Panc1 (cell line): Measurements from ENCODE around the gene SAMM50. TPM values are rescaled to one million over a fixed set of nuclear protein-coding genes. Genes with fewer than 3 reads are reported as not detected.

Experiments used
- ATAC-seq: fragments of 200-7000 bp; cut with Tn5 transposase; 2 replicates; pipeline ENCODE4 v1.9.1; 2020; ENCODE audit warnings: mild to moderate bottlenecking, moderate library complexity
- BruUV-seq: library from RNA; stranded (reverse); fragments of 400-500 nt; replicated peaks from 2 replicates; lab custom pipeline; 2021; lab: Mats Ljungman, UMichigan
- CTCF ChIA-PET: fragments of 300-600 bp; sonication (Branson Sonifier 250); formaldehyde crosslinking; loops from one replicate; lab custom pipeline; 2022; ENCODE audit warnings: antibody characterized with exemption; lab: Charles Lee
- POLR2A ChIA-PET: fragments of 300-600 bp; sonication (Branson Sonifier 250); formaldehyde crosslinking; loops from one replicate; lab custom pipeline; 2022; ENCODE audit warnings: antibody characterized with exemption; lab: Charles Lee
- DNase-seq: peaks from one replicate; pipeline ENCODE4 v3.0.0-alpha.2; 2010; ENCODE audit warnings: low read depth, low spot score
- H3K27ac ChIP-seq: 2 replicates; pipeline ENCODE4 v1.5.1; 2011; ENCODE audit warnings: mild to moderate bottlenecking, low read length, inconsistent platforms
- H3K27me3 ChIP-seq: fragments of 200-500 bp; sonication (Bioruptor generic); 2 replicates; pipeline ENCODE4 v1.6.0; 2014; ENCODE audit warnings: low read length, inconsistent platforms; ENCODE audit not compliant: control insufficient read depth, insufficient read depth
- H3K36me3 ChIP-seq: fragments of 200-500 bp; sonication (Bioruptor generic); 2 replicates; pipeline ENCODE4 v1.5.1; 2014; ENCODE audit warnings: inconsistent platforms, mild to moderate bottlenecking, low read length, moderate library complexity; ENCODE audit not compliant: control insufficient read depth, insufficient read depth
- H3K4me1 ChIP-seq: 2 replicates; pipeline ENCODE4 v1.5.1; 2011; ENCODE audit warnings: inconsistent platforms, mild to moderate bottlenecking, low read length, moderate library complexity; ENCODE audit not compliant: control insufficient read depth, insufficient read depth
- H3K4me3 ChIP-seq, 2 experiments: 2 replicates each; pipeline ENCODE4 v1.5.1; 2011 to 2012; ENCODE audit warnings: low read depth in 2 of 2, low read length in 2 of 2, mild to moderate bottlenecking in 2 of 2, inconsistent platforms in 1 of 2, moderate library complexity in 1 of 2
- H3K9me3 ChIP-seq: fragments of 200-500 bp; sonication (Bioruptor generic); 2 replicates; pipeline ENCODE4 v1.5.1; 2014; ENCODE audit warnings: low read depth, mild to moderate bottlenecking, inconsistent platforms, low read length, moderate library complexity; ENCODE audit not compliant: control insufficient read depth, insufficient read depth
- CTCF ChIP-seq: fragments of 450-650 bp; IDR thresholded peaks from 2 replicates; pipeline ENCODE4 v1.5.1; 2017; ENCODE audit warnings: mild to moderate bottlenecking
- POLR2AphosphoS5 ChIP-seq: IDR thresholded peaks from 2 replicates; pipeline ENCODE4 v1.6.1; 2012; ENCODE audit warnings: mild to moderate bottlenecking, low read depth, low read length, moderate library complexity
- SIN3A ChIP-seq: IDR thresholded peaks from 2 replicates; pipeline ENCODE4 v1.6.1; 2012; ENCODE audit warnings: low read depth, mild to moderate bottlenecking, low read length, moderate library complexity, borderline replicate concordance; ENCODE audit not compliant: insufficient read depth
- TCF7L2 ChIP-seq: IDR thresholded peaks from 2 replicates; pipeline ENCODE4 v1.6.1; 2011; ENCODE audit warnings: mild to moderate bottlenecking, low read depth, low read length, inconsistent platforms
- in situ Hi-C: cut with HindIII; loops from 2 replicates; pipeline ENCODE4 v1.10.0; 2016; ENCODE audit warnings: low sequenced_read_pairs, low pct_unique_long_range_greater_than_20kb
- intact Hi-C: fragments of 100-400 bp; cut with micrococcal nuclease; formaldehyde crosslinking; loops from one replicate; pipeline ENCODE4 v1.10.0; 2022; ENCODE audit not compliant: unreplicated experiment
- total RNA-seq: library from RNA; stranded (reverse); gene quantifications from one replicate; pipeline ENCODE4 v1.2.1, GENCODE V29; 2021; ENCODE audit not compliant: unreplicated experiment
- TF ChIP-seq, protein P1 (sequence below), 2 experiments: IDR thresholded peaks; 2 replicates each; pipeline ENCODE4 v1.6.1; 2011 to 2012; ENCODE audit warnings: low read depth in 2 of 2, control low read depth in 1 of 2, low read length in 1 of 2, mild to moderate bottlenecking in 1 of 2, moderate library complexity in 1 of 2; ENCODE audit not compliant: insufficient read depth in 1 of 2

The SAMM50 gene
- total RNA-seq, 1 experiment from 2014 or later, result 40.5 TPM

DNA sequence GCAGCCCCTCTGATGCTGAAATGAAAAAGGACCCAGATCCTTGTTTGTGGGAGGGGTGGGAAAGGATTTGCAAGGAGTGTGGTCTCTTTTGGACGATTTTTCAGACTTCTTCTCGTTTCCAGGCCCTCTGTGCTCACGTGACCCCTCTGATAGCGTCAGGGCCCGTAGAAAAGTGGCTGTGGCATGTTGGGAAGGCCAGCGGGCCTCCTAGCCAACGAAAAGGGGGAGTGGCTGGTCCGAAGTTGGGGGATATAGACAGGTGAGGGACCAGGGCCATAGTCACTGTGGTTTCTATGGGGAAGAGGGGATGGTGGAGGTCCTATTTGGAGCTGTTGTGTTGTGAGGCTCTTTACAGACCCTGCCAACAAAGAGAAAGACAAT is 75.5 kb downstream of the SAMM50 start:
- CTCF ChIA-PET, result no interaction called here
- no TSS peak for BruUV-seq
- Histone ChIP-seq H3K4me3 (no peak overlapping the region), H3K27me3 (no peaks in the 10 kb centered on the region), H3K36me3 (no peaks in the 10 kb centered on the region), H3K9me3 (no peaks in the 10 kb centered on the region), H3K27ac (no peak overlapping the region), H3K4me1 (peaks cover 6% of the 10 kb centered on the region; the same call in 1 of the 2 replicates)
- DNase-seq, result no peak
- no peak for ATAC-seq
- POLR2A ChIA-PET, result no interaction called here
- in situ Hi-C loops (no loop called here), intact Hi-C loops (no loop called here)
- TF ChIP-seq CTCF (no peak), POLR2AphosphoS5 (no peak), TCF7L2 (no peak)
- TF ChIP-seq, protein P1, sequence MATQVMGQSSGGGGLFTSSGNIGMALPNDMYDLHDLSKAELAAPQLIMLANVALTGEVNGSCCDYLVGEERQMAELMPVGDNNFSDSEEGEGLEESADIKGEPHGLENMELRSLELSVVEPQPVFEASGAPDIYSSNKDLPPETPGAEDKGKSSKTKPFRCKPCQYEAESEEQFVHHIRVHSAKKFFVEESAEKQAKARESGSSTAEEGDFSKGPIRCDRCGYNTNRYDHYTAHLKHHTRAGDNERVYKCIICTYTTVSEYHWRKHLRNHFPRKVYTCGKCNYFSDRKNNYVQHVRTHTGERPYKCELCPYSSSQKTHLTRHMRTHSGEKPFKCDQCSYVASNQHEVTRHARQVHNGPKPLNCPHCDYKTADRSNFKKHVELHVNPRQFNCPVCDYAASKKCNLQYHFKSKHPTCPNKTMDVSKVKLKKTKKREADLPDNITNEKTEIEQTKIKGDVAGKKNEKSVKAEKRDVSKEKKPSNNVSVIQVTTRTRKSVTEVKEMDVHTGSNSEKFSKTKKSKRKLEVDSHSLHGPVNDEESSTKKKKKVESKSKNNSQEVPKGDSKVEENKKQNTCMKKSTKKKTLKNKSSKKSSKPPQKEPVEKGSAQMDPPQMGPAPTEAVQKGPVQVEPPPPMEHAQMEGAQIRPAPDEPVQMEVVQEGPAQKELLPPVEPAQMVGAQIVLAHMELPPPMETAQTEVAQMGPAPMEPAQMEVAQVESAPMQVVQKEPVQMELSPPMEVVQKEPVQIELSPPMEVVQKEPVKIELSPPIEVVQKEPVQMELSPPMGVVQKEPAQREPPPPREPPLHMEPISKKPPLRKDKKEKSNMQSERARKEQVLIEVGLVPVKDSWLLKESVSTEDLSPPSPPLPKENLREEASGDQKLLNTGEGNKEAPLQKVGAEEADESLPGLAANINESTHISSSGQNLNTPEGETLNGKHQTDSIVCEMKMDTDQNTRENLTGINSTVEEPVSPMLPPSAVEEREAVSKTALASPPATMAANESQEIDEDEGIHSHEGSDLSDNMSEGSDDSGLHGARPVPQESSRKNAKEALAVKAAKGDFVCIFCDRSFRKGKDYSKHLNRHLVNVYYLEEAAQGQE (IDR thresholded peaks at IDR 0.05; ENCODE audit: insufficient read depth in 1 of 2, low read depth in 2 of 2, low read length in 1 of 2), result no peak

DNA sequence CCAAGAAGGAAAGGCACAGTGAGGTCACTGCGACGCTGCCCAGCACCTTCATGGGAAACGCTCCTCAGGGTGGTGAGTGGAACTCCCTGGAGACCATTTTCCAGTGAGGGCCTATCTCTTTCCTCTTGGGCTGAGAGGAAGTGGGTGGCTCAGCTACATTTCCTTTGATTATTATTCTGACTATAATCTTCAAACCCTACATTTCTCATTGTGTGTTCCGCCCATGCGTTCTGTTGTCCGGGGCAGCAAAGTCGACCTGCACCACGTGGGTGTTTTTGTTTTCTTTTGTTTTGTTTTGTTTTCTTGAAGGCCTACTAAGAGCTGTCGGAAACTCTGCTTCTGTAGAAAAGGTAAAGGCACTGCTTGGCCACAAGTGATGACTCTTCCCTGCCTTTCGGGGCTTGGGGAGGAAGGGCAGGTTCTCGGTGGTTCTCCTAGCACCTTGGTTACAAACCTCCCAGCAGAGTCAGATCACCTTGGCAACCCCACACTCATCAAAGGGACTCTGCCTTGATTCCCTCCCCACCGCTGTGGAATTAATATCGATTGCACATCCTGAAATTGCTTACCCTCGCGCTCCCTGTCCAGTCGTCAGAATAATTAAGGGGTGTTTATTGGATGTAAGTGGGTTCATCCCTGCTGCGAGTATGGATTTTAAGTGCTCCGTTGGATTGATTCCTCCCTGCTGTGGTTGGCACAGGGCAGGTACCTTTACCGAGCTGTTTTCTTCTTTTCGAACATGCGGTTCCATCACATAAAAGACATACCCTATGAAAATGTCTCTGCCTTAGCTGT is 76.1 kb downstream of the SAMM50 start:
- in situ Hi-C loops (no loop called here), intact Hi-C loops (no loop called here)
- ChIA-PET CTCF (no interaction called here), POLR2A (no interaction called here)
- H3K4me1 ChIP-seq, result peaks cover 6% of the 10 kb centered on the region; the same call in 1 of the 2 replicates
- no peak for DNase-seq
- TF ChIP-seq SIN3A, result no peak
- TF ChIP-seq, protein P1 (IDR thresholded peaks at IDR 0.05; ENCODE audit: insufficient read depth in 1 of 2, low read depth in 2 of 2, low read length in 1 of 2), result no peak
- no peak for TF ChIP-seq CTCF
- no peak for TF ChIP-seq POLR2AphosphoS5
- TF ChIP-seq TCF7L2, result no peak
- no peak for ATAC-seq
- H3K27ac ChIP-seq, result no peak overlapping the region
- no peak overlapping the region for H3K4me3 ChIP-seq
- H3K36me3 ChIP-seq, result no peaks in the 10 kb centered on the region
- H3K9me3 ChIP-seq, result no peaks in the 10 kb centered on the region
- no TSS peak for BruUV-seq
- no peaks in the 10 kb centered on the region for H3K27me3 ChIP-seq
